ENCODE measurements around the gene DENND5A.

- TF ChIP-seq EP300 (IDR thresholded peaks at IDR 0.05) = no peak
- no peak for TF ChIP-seq CTCF (IDR thresholded peaks at IDR 0.05)
Measured at GRCh38 chr11:9130297-9130696, 134.9 kb downstream of the DENND5A start.
